HAP-1 (cell line): ENCODE data around the gene OASL.
"Not testable (repeated sequence)": the region's sequence is repeated elsewhere in the genome, so short reads cannot be mapped to it uniquely, and the experiment has no call there.

Experiments used
- DNase-seq, 2 experiments: peaks; one replicate each; pipeline ENCODE4 v3.0.0-alpha.2; 2016 to 2020; ENCODE audit warnings: low spot score in 2 of 2
- H3K27me3 ChIP-seq: fragments of 250-450 bp; sonication (Bioruptor Pico); 2 replicates; pipeline ENCODE4 v1.5.1; 2020; ENCODE audit warnings: low read depth, mild to moderate bottlenecking, moderate library complexity
- H3K36me3 ChIP-seq: fragments of 250-450 bp; sonication (Bioruptor Pico); replicated peaks from 2 replicates; pipeline ENCODE4 v1.5.1; 2020; ENCODE audit warnings: mild to moderate bottlenecking
- H3K4me1 ChIP-seq: fragments of 250-450 bp; sonication (Bioruptor Pico); 2 replicates; pipeline ENCODE4 v1.5.1; 2020; ENCODE audit warnings: mild to moderate bottlenecking
- H3K4me3 ChIP-seq: fragments of 250-450 bp; sonication (Bioruptor Pico); 2 replicates; pipeline ENCODE4 v1.5.1; 2020; ENCODE audit warnings: mild to moderate bottlenecking, moderate library complexity
- H3K9me3 ChIP-seq: fragments of 250-450 bp; sonication (Bioruptor Pico); 2 replicates; pipeline ENCODE4 v1.5.1; 2020; ENCODE audit warnings: mild to moderate bottlenecking, moderate library complexity
- in situ Hi-C: fragments of 300-500 bp; cut with MboI; formaldehyde crosslinking; loops from 3 replicates; pipeline ENCODE4 v1.14.3; 2020; ENCODE audit warnings: low sequenced_read_pairs, inconsistent platforms, mixed read lengths

Gene OASL, protein sequence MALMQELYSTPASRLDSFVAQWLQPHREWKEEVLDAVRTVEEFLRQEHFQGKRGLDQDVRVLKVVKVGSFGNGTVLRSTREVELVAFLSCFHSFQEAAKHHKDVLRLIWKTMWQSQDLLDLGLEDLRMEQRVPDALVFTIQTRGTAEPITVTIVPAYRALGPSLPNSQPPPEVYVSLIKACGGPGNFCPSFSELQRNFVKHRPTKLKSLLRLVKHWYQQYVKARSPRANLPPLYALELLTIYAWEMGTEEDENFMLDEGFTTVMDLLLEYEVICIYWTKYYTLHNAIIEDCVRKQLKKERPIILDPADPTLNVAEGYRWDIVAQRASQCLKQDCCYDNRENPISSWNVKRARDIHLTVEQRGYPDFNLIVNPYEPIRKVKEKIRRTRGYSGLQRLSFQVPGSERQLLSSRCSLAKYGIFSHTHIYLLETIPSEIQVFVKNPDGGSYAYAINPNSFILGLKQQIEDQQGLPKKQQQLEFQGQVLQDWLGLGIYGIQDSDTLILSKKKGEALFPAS

DNA sequence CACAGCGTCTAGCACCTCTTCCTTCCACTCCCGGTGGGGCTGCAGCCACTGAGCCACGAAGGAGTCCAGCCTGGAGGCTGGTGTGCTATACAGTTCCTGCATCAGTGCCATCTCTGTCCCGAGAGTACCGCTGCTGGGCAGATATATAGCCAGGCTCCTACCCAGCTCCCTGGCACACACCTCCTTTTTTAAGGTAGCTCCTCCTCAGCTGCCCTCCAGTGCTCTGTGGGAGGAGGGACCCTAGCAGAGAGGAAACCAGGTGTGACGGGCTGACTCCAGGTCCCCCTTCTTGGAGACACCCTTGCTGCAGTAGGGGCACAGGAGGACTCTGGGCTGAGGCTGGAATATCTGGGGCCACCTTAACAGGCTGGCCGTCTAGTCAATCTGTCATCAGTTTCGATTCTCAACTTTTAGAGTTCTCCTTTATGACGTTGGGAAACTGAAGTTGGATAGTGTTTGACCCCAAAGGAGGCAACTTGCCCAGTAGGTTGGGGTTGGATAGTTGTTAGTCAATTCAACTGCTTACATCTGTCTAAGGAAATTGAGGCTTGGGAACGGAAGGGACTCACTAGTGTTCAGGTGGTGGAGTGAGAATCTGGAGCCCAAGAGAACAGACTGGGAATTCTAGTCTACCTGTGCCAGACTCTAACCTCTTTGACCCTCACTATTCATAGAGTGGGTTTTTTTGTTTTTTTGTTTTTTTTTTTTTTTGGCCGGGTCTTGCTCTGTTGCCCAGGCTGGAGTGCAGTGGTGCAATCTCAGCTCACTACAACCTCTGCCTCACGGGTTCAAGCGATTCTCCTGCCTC is at the start of gene OASL:
OASL (minus strand) TSS at position 386 of the 808 bp plus-strand sequence; CDS start at position 111, 275 bp downstream.
- Histone ChIP-seq H3K9me3 (no peaks in the 10 kb centered on the region), H3K4me1 (no peaks in the 10 kb centered on the region), H3K36me3 (no peaks in the 10 kb centered on the region), H3K27me3 (peaks cover 12% of the 10 kb centered on the region; the same call in 1 of the 2 replicates), H3K4me3 (no peak within 1 kb of the TSS)
- in situ Hi-C loops, result no loop called here
- DNase-seq, result no peak

DNA sequence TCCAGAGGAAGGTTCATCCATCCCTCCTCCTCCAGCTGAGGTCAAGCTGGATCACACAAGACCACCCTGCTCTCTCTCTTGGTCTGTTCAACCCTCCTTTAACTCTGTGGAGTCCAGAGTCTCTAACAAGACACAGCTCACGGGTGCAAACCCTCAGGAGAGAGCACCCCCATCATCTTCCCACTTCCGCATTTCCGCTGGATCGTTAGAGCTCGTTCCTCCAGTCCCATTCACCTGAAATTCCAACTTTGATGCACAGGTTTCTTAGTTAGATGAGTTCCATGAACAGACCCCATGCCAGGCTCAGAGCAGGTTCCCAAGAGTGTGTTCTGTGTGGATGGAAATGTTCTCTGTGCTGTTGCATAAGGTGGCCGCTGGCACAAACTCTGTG is 49.1 kb upstream of the OASL start:
- Histone ChIP-seq H3K9me3 (no peaks in the 10 kb centered on the region), H3K27me3 (no peaks in the 10 kb centered on the region)

DNA sequence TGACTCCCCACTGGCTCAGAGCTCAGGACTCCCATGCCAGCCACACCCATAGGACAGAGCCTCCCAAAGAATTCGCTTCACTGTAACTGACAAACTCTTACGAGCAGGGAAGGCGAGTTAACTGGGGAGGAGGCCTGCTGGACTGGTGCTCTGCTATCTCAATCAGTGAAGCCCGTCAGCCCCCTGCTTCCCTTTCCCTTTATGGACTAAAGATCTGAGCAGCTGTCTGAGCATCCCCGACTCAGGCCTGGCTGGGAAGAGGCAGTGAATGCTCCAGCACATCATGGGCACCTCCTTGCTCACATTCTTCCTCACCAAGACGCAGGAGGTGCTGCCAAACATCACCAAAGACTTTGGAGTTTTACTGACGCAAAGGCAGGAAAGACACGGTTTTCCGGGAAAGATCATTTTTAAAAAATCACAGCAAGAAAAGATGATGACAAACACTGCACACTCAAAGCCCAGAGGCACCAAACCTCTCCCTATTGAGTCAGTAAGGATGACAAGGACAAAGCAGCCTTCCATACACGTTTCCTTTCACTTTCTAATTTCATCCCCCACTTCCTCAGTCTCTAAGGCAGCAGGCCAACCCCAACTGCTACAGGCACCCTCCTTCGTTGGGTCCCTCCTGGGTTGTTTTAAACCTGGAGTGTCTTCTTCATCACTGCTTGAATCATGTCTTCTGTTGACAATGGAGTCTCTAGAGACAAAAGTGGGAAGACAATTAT is 48.6 kb upstream of the OASL start:
- Histone ChIP-seq H3K4me1 (no peaks in the 10 kb centered on the region; the same call in 1 of the 2 replicates), H3K36me3 (no peaks in the 10 kb centered on the region), H3K4me3 (no peak overlapping the region), H3K9me3 (no peaks in the 10 kb centered on the region), H3K27me3 (no peaks in the 10 kb centered on the region)
- DNase-seq, result no peak
- in situ Hi-C loops, result no loop called here

More for the DNA sequence above, 49.1 kb upstream of the OASL start:
- Histone ChIP-seq H3K36me3 (no peaks in the 10 kb centered on the region), H3K4me1 (no peaks in the 10 kb centered on the region; the same call in 1 of the 2 replicates), H3K4me3 (no peak overlapping the region)
- in situ Hi-C loops, result no loop called here
- no peak for DNase-seq

DNA sequence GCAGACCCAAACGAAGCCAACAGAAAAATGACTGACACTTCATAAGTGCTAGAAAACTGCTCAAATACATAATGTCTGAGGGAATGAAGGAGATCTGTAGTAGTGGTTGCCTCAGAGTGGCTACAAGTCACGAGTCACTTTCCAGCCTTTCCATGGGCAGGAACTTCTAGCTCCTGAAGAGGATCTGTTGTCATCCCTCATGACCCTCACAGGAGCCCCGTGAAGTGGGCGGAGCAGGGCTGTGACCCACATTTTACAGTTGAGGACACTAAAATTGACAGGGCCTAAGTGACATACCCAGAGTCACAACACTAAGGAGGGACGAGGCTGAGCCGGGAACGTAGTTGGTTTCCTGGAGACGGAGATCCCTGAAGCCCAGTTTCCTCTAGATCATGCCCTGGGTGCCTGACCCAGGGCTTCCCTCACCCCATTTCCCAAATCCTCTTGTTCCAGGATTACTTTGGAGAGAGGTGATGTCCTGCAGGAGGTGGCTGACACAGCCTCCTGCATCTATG is 47.8 kb upstream of the OASL start:
- H3K4me1 ChIP-seq, result no peaks in the 10 kb centered on the region; the same call in 1 of the 2 replicates

DNA sequence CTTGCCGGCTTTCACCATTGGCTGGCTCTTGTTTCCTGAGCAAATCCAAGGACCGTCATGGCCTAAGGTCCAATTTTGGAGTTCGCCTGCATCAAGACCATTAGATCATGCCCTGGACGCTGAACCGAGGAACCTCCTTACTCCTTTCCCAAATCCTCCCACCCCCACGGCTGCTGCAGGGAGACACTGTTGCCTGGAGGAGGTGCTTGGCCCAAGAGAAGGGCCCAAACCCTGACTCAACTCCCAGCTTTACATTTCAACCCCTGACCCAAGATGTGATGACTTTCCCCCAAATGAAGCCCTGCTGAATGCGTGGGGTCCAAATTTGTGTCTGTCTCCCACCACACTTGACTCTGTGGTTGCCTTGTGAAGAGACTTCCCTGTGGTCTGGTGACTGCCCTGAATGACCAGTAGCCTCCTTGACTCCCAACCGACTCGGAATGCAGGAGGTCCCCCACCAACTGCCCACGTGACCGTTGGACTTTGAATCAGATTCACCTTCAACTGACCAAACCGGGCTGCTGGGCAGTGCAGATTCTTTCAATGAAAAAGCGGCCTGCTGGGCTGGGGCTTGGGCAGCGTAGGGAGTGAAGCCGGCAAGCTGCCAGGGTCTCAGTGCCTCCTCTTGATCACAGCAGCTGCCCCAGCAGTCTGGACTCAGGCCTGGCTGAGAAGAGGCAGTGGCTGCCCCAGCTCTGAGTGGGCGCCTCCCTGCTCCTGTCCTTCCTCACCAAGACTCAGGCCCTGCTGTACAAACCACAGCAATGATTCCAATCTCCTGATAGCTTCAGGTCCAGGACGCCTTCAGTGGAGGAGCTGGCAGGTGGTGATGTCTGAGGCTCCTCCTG is 46.7 kb upstream of the OASL start:
- Histone ChIP-seq H3K36me3 (no peaks in the 10 kb centered on the region), H3K4me1 (no peaks in the 10 kb centered on the region), H3K9me3 (no peaks in the 10 kb centered on the region), H3K27me3 (no peaks in the 10 kb centered on the region), H3K4me3 (no peak overlapping the region)
- in situ Hi-C loops, result no loop called here
- DNase-seq, result no peak

More for the DNA sequence above, 47.8 kb upstream of the OASL start:
- H3K36me3 ChIP-seq, result no peaks in the 10 kb centered on the region
- in situ Hi-C loops, result no loop called here
- no peak for DNase-seq
- H3K27me3 ChIP-seq, result no peaks in the 10 kb centered on the region
- H3K9me3 ChIP-seq, result no peaks in the 10 kb centered on the region
- H3K4me3 ChIP-seq, result no peak overlapping the region

DNA sequence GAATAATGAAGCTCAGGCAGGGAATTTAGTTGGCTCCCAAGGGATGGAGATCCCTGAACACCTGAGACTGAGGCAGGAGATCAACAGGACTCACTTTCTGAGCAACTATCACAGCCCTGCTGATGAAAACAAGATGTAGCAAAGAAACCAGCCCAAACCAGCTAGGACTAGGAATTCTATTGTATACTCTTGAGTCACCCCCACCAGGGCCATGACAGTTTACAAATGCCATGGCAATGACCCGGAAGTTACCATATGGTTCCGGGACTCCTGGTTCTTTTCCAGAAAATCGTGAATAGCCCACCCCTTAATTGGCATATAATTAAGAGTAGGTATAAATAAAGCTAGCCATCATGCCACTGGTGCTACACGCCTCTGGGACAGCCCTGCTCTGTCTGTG is 46.0 kb upstream of the OASL start:
- Histone ChIP-seq H3K4me1 (no peaks in the 10 kb centered on the region), H3K4me3 (no peak overlapping the region), H3K27me3 (no peaks in the 10 kb centered on the region), H3K36me3 (no peaks in the 10 kb centered on the region), H3K9me3 (no peaks in the 10 kb centered on the region)
- DNase-seq, result no peak
- in situ Hi-C loops, result no loop called here

DNA sequence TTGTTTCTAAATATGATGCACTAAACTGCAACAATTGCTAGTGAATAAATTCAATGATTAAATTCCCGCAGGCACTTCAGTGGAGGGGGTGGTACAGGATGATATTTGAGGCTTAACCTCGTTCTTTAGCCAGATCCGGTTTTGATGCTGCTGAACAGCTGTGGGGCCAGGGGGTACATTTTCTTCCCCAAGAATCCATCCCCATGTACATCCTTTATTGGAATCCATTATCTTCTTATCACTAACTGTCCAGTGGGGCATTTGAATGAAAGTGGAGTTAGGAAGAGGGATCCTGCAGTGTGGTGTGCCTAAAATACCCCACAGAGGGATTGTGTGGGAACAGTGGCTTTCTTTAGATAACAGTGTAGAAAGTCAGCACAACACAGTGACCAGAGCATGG is 45.2 kb upstream of the OASL start:
- no peaks in the 10 kb centered on the region for H3K9me3 ChIP-seq
- DNase-seq, result no peak
- no peaks in the 10 kb centered on the region for H3K4me1 ChIP-seq
- no peaks in the 10 kb centered on the region for H3K36me3 ChIP-seq
- no peaks in the 10 kb centered on the region for H3K27me3 ChIP-seq
- H3K4me3 ChIP-seq, result no peak overlapping the region
- in situ Hi-C loops, result no loop called here

DNA sequence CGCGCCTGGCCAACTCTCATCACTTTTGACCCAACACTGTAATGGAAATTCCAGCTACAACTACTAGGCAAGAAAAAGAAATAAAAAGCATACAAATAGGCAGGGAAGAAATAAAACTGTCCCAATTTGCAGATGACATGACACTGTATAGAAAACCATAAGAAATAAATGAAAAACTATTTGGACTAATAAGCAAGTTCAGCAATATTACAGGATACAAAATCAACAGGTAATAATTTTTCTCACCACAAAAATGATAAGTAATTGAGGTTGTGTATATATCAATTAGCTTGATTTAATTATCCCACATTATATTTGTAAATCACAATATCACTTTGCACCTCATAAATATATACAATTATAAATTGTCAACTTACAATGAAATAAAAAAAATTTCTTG is 41.9 kb upstream of the OASL start:
- in situ Hi-C loops, result no loop called here

DNA sequence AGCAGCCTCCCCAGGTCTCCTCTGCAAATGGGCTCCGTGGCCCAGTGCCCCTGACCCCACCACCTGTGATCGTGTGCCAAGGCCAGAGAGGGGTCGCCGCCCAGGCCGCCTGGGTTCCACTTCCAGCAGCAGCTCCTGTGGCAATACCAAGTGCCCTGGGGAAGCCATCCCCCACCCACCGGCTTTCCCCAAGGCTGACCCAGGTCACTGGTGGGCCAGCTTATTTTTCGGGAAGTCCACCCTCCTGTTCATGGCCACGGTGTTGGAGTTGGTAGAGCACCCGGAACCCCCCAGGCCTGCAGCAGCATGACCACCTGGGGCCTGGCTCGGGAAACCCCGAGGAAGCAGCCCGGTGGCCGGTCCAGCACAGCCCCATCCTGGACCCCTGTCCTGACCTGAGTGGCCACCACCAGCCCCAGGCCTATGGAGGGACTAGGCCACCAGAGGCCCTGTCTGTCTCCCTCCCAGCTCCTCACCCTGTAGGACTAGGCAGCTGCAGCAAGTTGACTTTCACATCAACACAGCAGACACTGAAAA is 40.8 kb upstream of the OASL start:
- Histone ChIP-seq H3K4me1 (no peaks in the 10 kb centered on the region), H3K36me3 (no peaks in the 10 kb centered on the region), H3K4me3 (no peak overlapping the region), H3K9me3 (no peaks in the 10 kb centered on the region; the same call in 1 of the 2 replicates), H3K27me3 (no peaks in the 10 kb centered on the region)
- no peak for DNase-seq
- in situ Hi-C loops, result no loop called here

More for the DNA sequence above, 41.9 kb upstream of the OASL start:
- no peaks in the 10 kb centered on the region for H3K36me3 ChIP-seq
- no peak for DNase-seq
- H3K4me3 ChIP-seq, result no peak overlapping the region
- H3K4me1 ChIP-seq, result no peaks in the 10 kb centered on the region
- H3K27me3 ChIP-seq, result no peaks in the 10 kb centered on the region
- no peaks in the 10 kb centered on the region for H3K9me3 ChIP-seq

DNA sequence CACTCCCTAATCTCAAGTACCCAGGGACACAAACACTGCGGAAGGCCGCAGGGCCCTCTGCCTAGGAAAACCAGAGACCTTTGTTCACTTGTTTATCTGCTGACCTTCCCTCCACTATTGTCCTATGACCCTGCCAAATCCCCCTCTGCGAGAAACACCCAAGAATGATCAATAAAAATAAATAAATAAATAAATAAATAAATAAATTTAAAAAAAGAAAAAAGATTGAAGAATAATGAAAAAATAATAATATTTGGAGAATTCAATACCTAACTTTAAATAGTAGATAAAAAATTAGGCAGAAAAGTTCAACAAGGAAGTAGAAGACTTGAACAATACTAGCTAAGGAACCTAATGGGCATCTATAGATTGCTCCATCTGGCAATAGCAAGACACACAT is 38.4 kb upstream of the OASL start:
- H3K9me3 ChIP-seq, H3K27me3 ChIP-seq, H3K4me1 ChIP-seq, in situ Hi-C loops, H3K36me3 ChIP-seq, DNase-seq, H3K4me3 ChIP-seq: not testable (repeated sequence)

DNA sequence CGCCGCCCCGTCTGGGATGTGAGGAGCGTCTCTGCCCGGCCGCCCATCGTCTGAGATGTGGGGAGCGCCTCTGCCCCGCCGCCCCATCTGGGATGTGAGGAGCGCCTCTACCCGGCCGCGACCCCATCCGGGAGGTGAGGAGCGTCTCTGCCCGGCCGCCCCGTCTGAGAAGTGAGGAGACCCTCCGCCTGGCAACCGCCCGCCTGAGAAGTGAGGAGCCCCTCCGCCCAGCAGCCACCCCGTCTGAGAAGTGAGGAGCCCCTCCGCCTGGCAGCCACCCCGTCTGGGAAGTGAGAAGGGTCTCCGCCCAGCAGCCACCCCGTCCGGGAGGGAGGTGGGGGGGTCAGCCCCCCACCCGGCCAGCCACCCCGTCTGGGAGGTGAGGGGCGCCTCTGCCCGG is 36.9 kb upstream of the OASL start:
- H3K9me3 ChIP-seq, H3K4me1 ChIP-seq, H3K4me3 ChIP-seq, H3K27me3 ChIP-seq, H3K36me3 ChIP-seq, DNase-seq, in situ Hi-C loops: not testable (repeated sequence)

DNA sequence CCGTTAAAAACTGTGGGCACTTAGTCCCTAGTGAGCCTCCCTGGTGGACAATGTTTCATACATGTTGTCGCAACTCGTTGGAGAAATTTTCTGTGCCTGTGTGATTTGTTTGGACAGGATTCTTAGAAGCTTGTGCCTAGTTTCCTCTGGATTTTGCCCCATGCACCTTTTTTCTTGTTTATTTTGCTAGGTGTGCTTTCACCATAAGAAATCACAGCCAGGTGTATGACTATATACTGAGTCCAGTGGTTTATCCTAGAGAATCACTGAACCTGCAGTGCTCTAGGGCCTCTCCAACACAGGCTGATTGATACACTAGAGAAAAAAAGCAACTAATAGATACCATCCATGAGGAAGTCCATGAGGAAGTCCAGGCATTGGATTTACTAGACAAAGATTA is 33.1 kb upstream of the OASL start:
- no peaks in the 10 kb centered on the region for H3K4me1 ChIP-seq
- H3K9me3 ChIP-seq, result peaks cover 7% of the 10 kb centered on the region
- H3K4me3 ChIP-seq, result no peak overlapping the region
- H3K36me3 ChIP-seq, result no peaks in the 10 kb centered on the region
- DNase-seq, result no peak
- in situ Hi-C loops, result no loop called here
- peaks cover 6% of the 10 kb centered on the region for H3K27me3 ChIP-seq
